Thoracic aorta (tissue), 2 donors: ENCODE data around the gene SCGB3A2. TPM values are rescaled to one million over a fixed set of nuclear protein-coding genes. Genes with fewer than 3 reads are reported as not detected.

ENCODE experiments used
- ATAC-seq: fragments of 150-250 bp; one replicate; pipeline ENCODE4 v1.8.0; 2017; ENCODE audit warnings: low read depth; ENCODE audit not compliant: insufficient number of reproducible peaks, low FRiP score
- DNase-seq: peaks from one replicate; pipeline ENCODE4 v3.0.0-alpha.2; 2020; ENCODE audit warnings: low spot score
- H3K27ac ChIP-seq, 2 donors: fragments of 200-600 bp; sonication (generic); 1 replicate in 1 of 2; 2 replicates in 1 of 2; pipeline ENCODE4 v1.5.1; 2016; ENCODE audit warnings: mild to moderate bottlenecking in 2 of 2, moderate library complexity in 2 of 2
- H3K27me3 ChIP-seq: fragments of 200-600 bp; sonication (generic); replicated peaks from 2 replicates; pipeline ENCODE4 v1.6.0; 2016; ENCODE audit warnings: mild to moderate bottlenecking; ENCODE audit not compliant: insufficient read depth
- H3K36me3 ChIP-seq: fragments of 200-600 bp; sonication (generic); one replicate; pipeline ENCODE4 v1.5.1; 2016
- H3K4me1 ChIP-seq, 2 donors: fragments of 200-600 bp; sonication (generic); 1 replicate in 1 of 2; 2 replicates in 1 of 2; pipeline versions ENCODE4 v1.5.1 to v1.6.0; 2016; ENCODE audit warnings: low read depth in 2 of 2, mild to moderate bottlenecking in 1 of 2; ENCODE audit not compliant: control insufficient read depth in 1 of 2
- H3K4me3 ChIP-seq: fragments of 200-600 bp; sonication (generic); 2 replicates; pipeline ENCODE4 v1.5.1; 2016; ENCODE audit warnings: mild to moderate bottlenecking
- H3K9me3 ChIP-seq: fragments of 200-600 bp; sonication (generic); 2 replicates; pipeline ENCODE4 v1.5.1; 2016
- total RNA-seq, 2 donors: library from RNA; depleted of rRNA; stranded (reverse); fragments of >200 nt; gene quantifications; one replicate each; pipeline versions ENCODE4 v1.1.0 to v1.2.3, GENCODE V29; 2016
- TF ChIP-seq, protein P1 (sequence below): fragments of 200-600 bp; sonication (generic); IDR thresholded peaks from one replicate; pipeline ENCODE4 v1.5.1; 2019; ENCODE audit warnings: antibody characterized with exemption

Gene SCGB3A2
- total RNA-seq, 2 donors from 2014 or later, result not detected

DNA sequence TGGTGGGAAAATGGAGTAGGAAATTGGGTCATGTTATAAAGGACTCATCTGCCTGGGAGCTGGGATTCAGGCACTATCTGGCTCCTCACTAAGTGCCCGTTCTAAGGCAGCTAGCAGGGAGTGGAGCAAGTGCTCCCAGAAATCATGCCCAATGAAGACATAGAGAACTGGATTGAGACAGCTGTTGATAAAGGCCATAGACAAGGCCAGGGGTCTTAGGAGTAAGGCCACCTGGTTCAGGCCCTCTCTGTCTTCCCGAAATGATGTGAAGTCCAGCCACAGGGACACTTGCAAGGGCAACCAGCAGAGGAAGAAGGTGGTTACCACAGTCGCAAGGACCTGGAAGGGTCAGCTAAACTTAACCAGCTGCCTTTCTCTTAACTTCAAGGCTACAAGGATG, 26.9 kb upstream of the SCGB3A2 start:
- no peaks in the 10 kb centered on the region for H3K27me3 ChIP-seq
- TF ChIP-seq, protein P1, sequence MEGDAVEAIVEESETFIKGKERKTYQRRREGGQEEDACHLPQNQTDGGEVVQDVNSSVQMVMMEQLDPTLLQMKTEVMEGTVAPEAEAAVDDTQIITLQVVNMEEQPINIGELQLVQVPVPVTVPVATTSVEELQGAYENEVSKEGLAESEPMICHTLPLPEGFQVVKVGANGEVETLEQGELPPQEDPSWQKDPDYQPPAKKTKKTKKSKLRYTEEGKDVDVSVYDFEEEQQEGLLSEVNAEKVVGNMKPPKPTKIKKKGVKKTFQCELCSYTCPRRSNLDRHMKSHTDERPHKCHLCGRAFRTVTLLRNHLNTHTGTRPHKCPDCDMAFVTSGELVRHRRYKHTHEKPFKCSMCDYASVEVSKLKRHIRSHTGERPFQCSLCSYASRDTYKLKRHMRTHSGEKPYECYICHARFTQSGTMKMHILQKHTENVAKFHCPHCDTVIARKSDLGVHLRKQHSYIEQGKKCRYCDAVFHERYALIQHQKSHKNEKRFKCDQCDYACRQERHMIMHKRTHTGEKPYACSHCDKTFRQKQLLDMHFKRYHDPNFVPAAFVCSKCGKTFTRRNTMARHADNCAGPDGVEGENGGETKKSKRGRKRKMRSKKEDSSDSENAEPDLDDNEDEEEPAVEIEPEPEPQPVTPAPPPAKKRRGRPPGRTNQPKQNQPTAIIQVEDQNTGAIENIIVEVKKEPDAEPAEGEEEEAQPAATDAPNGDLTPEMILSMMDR, result no peak
- H3K27ac ChIP-seq, result no peak overlapping the region

DNA sequence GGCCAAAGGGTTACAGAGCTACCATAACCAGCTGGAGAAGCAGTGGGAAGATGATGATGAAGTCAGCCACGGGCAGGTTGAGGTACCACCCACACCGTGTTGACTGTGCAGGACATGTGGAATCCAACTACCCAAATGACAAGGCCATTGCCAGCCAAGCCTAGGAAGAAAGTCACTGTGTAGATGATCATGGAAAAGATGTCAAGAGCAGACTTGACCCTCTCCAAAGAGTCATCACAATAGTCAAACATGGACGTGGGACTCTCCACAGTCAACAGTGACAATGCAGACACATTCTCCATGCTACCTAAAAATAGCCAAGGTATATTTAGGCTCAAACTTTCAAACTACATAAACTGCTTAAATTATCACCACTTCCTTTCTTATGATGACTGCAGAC, 26.1 kb upstream of the SCGB3A2 start:
- TF ChIP-seq, protein P1, result no peak
- DNase-seq (no peak), ATAC-seq (no peak)
- H3K4me1 ChIP-seq, result no peaks in the 10 kb centered on the region
- no peaks in the 10 kb centered on the region for H3K9me3 ChIP-seq
- no peaks in the 10 kb centered on the region for H3K27me3 ChIP-seq
- H3K4me3 ChIP-seq, result no peak overlapping the region
- H3K36me3 ChIP-seq, result no peaks in the 10 kb centered on the region
- H3K27ac ChIP-seq, result no peak overlapping the region

More for the DNA sequence above, 26.9 kb upstream of the SCGB3A2 start:
- no peaks in the 10 kb centered on the region for H3K9me3 ChIP-seq
- H3K4me1 ChIP-seq, result no peaks in the 10 kb centered on the region
- no peaks in the 10 kb centered on the region for H3K36me3 ChIP-seq
- no peak overlapping the region for H3K4me3 ChIP-seq
- no peak for ATAC-seq
- no peak for DNase-seq

DNA sequence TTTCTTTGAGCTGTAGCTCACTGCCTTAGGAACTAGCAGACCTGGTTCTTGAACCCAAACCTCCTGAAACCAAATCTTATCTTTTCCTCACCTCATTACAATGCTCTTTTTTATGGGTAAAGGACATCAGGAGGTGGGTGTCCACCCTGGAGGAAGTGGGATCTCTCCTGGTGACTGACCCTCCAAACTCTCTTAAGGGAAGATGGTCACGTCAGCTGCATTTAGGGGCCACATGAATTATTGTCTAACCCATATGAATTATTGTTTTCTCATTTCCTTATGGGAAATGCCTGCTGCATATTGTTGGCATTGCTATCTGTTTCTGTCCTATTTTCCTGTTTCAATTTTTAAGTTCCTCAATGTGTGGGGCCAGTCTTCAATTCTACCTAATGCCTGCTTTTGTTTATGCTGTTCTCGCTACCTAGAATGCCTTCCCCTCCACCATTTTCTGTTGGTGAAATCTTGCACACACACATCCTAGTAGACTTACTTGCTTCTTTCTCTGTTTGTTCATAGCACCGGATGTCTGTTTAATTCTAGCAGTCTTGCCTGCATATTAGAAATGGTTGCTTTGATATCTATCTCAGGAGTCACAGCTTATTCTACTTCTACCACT, 25.0 kb upstream of the SCGB3A2 start:
- H3K9me3 ChIP-seq, result no peaks in the 10 kb centered on the region
- no peak for DNase-seq
- TF ChIP-seq, protein P1, result no peak
- H3K4me3 ChIP-seq, result no peak overlapping the region
- H3K27me3 ChIP-seq, result no peaks in the 10 kb centered on the region
- no peak for ATAC-seq
- H3K4me1 ChIP-seq, result peaks cover 0 to 5% of the 10 kb centered on the region in 2 donors
- H3K36me3 ChIP-seq, result no peaks in the 10 kb centered on the region
- H3K27ac ChIP-seq, result no peak overlapping the region

DNA sequence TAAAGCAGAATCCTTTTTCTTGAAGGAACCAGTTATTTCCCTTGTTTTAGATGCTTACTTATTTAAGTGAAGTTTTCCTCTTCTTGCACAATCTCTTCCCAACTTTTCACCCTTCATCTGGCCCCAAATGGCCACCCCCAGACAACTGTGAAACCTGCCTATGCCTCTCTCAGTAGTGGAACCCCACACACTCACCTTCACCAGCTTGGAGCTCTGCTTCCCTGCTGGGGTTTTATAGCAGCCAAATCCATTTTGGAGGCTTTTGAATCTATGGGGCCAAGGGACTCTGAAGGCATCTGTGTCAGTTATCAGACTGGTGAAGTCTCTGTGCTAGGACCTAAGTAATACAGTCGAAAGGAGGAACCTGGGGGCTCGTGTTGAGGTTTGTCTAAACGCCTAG, 24.2 kb upstream of the SCGB3A2 start:
- no peaks in the 10 kb centered on the region for H3K9me3 ChIP-seq
- no peaks in the 10 kb centered on the region for H3K36me3 ChIP-seq
- H3K27me3 ChIP-seq, result no peaks in the 10 kb centered on the region
- TF ChIP-seq, protein P1, result no peak
- no peak overlapping the region for H3K4me3 ChIP-seq
- H3K4me1 ChIP-seq, result peaks cover 0 to 5% of the 10 kb centered on the region in 2 donors
- DNase-seq (no peak), ATAC-seq (no peak)
- no peak overlapping the region for H3K27ac ChIP-seq

DNA sequence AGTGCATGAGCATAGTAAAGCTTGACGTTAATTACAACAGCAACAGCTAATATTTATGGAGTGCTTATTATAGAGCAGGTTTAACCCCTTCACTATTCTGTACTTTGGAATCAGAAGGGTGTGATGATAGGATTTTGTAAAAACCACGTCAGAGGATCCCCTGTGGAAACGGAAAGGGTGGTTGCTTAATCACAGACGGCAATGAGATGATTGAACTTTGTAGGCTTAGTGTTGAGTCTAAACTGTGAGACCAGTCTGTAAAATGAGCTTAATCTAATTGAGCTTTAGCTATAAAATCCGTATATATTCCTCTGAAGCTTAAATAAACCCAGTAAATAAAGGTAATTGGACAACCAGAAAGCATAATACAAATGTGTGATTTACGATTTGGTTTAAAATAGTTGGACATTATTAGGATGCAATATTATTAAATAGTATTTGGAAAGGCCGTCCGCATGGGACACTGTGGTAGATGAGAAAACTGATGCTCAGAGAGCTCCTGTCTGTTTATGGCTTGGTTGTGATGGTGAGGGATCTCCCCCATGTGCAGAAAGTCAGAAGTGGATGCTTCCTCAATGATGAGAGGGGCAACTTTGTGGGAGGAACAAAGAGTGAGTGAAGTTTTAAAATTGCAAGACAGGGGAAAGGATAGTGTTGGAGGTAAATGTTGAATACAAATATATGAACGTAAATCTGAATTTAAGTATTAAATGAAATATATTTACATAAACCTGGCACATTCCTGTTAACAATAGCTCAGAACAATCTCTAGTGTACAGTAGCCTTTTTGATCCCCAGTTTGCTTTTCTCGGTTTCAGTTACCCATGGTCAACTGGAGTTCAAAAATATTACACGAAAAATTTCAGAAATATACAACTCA, 23.4 kb upstream of the SCGB3A2 start:
- TF ChIP-seq, protein P1, result no peak
- no peak overlapping the region for H3K4me3 ChIP-seq
- DNase-seq (no peak), ATAC-seq (no peak)
- no peak overlapping the region for H3K27ac ChIP-seq
- no peaks in the 10 kb centered on the region for H3K9me3 ChIP-seq
- H3K36me3 ChIP-seq, result no peaks in the 10 kb centered on the region
- H3K27me3 ChIP-seq, result no peaks in the 10 kb centered on the region
- H3K4me1 ChIP-seq, result peaks cover 0 to 5% of the 10 kb centered on the region in 2 donors
